OCI-LY3 (cell line): Measurements from ENCODE around the gene ZNF346.

Source experiments
- H2AFZ ChIP-seq: fragments of 200-600, 300-600 bp; shearing (Covaris generic); 2 replicates; pipeline ENCODE4 v1.6.0; 2014; ENCODE audit warnings: antibody characterized with exemption, low read depth, low read length
- H3K27ac ChIP-seq: fragments of 200-600, 300-600 bp; sonication (generic); 2 replicates; pipeline ENCODE4 v1.5.1; 2014; ENCODE audit warnings: mild to moderate bottlenecking, low read length, moderate library complexity, mixed read lengths
- H3K27me3 ChIP-seq: fragments of 200-600, 300-600 bp; sonication (generic); 2 replicates; pipeline ENCODE4 v1.6.1; 2014; ENCODE audit warnings: low read depth, low read length, mixed read lengths
- H3K36me3 ChIP-seq: fragments of 200-600, 300-600 bp; sonication (generic); replicated peaks from 2 replicates; pipeline ENCODE3; 2014; ENCODE audit warnings: low read depth, low read length, mixed read lengths
- H3K4me1 ChIP-seq: fragments of 300-600, 200-600 bp; sonication (generic); 2 replicates; pipeline ENCODE4 v1.6.1; 2014; ENCODE audit warnings: low read length, mixed read lengths
- H3K4me2 ChIP-seq: fragments of 200-600, 300-600 bp; sonication (generic); 2 replicates; pipeline ENCODE4 v1.6.1; 2014; ENCODE audit warnings: low read length, mixed read lengths
- H3K4me3 ChIP-seq: fragments of 300-600, 200-600 bp; sonication (generic); 2 replicates; pipeline ENCODE4 v1.5.1; 2014; ENCODE audit warnings: antibody characterized with exemption, mild to moderate bottlenecking, low read length, moderate library complexity
- H3K79me2 ChIP-seq: fragments of 300-600, 200-600 bp; shearing (Covaris generic); 2 replicates; pipeline ENCODE4 v1.6.1; 2014; ENCODE audit warnings: mild to moderate bottlenecking, low read length, mixed read lengths
- H3K9ac ChIP-seq: fragments of 300-600, 200-600 bp; shearing (Covaris generic); 2 replicates; pipeline ENCODE4 v1.6.0; 2014; ENCODE audit warnings: mild to moderate bottlenecking, low read length, moderate library complexity
- H3K9me3 ChIP-seq: fragments of 200-600, 300-600 bp; shearing (Covaris generic); 2 replicates; pipeline ENCODE4 v1.6.1; 2014; ENCODE audit warnings: low read length, mixed read lengths; ENCODE audit not compliant: insufficient read depth
- H4K20me1 ChIP-seq: fragments of 200-600, 300-600 bp; sonication (generic); 2 replicates; pipeline ENCODE4 v1.6.1; 2016; ENCODE audit warnings: low read length, mixed read lengths; ENCODE audit not compliant: insufficient read depth
- EZH2phosphoT487 ChIP-seq: fragments of 200-600 bp; shearing (Covaris generic); IDR thresholded peaks from 2 replicates; pipeline ENCODE4 v1.6.1; 2018; ENCODE audit warnings: antibody characterized with exemption, mixed run types, low read depth
- TF ChIP-seq, protein P1 (sequence below): fragments of 200-600, 300-600 bp; sonication (generic); IDR thresholded peaks from 2 replicates; pipeline ENCODE4 v1.5.1; 2014; ENCODE audit warnings: antibody characterized with exemption, low read length, low read depth

ZNF346 gene

DNA sequence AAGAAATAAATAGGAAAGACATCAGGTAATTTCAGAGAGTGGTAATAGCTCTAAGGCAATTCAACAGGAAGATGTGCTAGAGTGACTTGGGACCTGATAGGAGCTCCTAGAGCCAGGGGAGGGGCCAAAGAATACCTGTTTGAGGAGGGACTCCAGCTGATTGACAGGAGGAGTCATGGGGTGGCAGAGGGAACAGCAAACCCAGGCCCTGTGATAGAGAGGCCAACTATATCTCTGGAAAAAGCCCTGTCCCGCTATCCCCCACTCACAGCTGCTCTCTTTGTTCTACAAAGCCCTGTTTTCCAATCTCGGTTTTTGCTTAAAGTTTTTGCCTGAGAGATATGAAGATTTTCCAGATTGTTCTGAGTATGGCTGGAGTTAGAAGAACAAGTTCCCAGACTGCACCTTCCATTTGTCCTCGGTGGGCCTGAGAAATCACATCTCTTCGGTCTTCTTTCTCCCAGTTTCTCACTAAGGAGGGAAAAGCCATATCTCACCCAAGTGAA is 102.0 kb downstream of the ZNF346 start:
- Histone ChIP-seq H3K79me2 (no peaks in the 10 kb centered on the region), H3K4me1 (peaks cover 10% of the 10 kb centered on the region), H3K27me3 (no peaks in the 10 kb centered on the region), H3K9me3 (no peaks in the 10 kb centered on the region), H3K4me3 (no peak overlapping the region), H4K20me1 (no peaks in the 10 kb centered on the region), H3K4me2 (0 out of 2 replicates have a peak overlapping the region, but pooled peaks have one; percentile 5), H3K27ac (no peak overlapping the region), H3K9ac (no peak overlapping the region), H2AFZ (no peak overlapping the region), H3K36me3 (no peaks in the 10 kb centered on the region)
- no peak for TF ChIP-seq EZH2phosphoT487
- TF ChIP-seq, protein P1, sequence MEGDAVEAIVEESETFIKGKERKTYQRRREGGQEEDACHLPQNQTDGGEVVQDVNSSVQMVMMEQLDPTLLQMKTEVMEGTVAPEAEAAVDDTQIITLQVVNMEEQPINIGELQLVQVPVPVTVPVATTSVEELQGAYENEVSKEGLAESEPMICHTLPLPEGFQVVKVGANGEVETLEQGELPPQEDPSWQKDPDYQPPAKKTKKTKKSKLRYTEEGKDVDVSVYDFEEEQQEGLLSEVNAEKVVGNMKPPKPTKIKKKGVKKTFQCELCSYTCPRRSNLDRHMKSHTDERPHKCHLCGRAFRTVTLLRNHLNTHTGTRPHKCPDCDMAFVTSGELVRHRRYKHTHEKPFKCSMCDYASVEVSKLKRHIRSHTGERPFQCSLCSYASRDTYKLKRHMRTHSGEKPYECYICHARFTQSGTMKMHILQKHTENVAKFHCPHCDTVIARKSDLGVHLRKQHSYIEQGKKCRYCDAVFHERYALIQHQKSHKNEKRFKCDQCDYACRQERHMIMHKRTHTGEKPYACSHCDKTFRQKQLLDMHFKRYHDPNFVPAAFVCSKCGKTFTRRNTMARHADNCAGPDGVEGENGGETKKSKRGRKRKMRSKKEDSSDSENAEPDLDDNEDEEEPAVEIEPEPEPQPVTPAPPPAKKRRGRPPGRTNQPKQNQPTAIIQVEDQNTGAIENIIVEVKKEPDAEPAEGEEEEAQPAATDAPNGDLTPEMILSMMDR: no peak

DNA sequence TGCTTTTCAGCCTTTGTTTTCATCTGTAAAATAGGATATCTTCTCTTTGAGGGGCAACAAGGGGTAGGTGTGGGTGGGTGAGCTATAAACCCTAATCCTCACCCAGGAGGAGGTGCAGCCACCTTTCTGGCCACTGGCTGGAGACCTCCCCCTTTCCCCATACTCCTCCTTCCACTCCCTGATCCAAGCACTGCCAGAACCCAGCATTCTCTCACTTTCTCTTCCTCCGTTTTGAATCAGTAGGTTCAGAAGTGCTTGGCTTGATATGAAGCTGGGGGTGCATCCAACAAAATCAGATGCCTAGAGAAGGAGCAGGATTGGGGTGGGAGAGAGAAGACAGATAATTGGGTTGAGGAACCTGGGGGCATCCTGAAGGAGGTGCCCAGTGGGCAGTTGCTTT is 104.3 kb downstream of the ZNF346 start:
- Histone ChIP-seq H3K36me3 (no peaks in the 10 kb centered on the region), H3K9me3 (no peaks in the 10 kb centered on the region), H3K79me2 (no peaks in the 10 kb centered on the region), H3K4me3 (no peak overlapping the region), H3K27me3 (no peaks in the 10 kb centered on the region), H3K4me2 (no peak overlapping the region), H3K4me1 (peaks cover 15% of the 10 kb centered on the region), H3K9ac (no peak overlapping the region), H2AFZ (no peak overlapping the region), H3K27ac (no peak overlapping the region), H4K20me1 (no peaks in the 10 kb centered on the region)
- TF ChIP-seq EZH2phosphoT487: no peak
- TF ChIP-seq, protein P1: no peak

DNA sequence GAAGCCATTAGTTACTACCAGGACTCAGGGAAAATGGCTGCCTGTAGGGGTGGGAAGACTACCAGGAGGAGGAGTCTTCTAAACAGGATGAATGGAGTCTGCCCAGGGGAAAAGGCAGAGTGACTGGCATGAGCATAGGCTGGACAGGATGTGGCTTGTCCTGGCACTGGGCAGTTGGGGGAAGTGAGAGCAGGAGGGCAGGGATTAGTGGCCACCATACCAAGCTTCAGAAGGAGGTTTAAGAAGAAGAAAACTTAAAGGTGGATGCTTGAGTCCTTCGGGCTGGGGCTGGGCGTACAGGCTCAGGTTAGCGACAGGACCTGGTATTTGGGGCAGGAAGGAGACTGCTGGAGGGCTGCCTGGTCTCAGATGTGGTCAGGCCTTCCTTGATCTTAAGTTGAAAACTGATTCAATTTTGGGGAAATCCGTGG is 106.1 kb downstream of the ZNF346 start:
- TF ChIP-seq, protein P1: no peak
- no peak for TF ChIP-seq EZH2phosphoT487
- no peaks in the 10 kb centered on the region for H4K20me1 ChIP-seq
- no peaks in the 10 kb centered on the region for H3K27me3 ChIP-seq
- H3K4me2 ChIP-seq: no peak overlapping the region
- H2AFZ ChIP-seq: no peak overlapping the region
- H3K79me2 ChIP-seq: no peaks in the 10 kb centered on the region
- no peak overlapping the region for H3K4me3 ChIP-seq
- H3K27ac ChIP-seq: no peak overlapping the region
- H3K9me3 ChIP-seq: no peaks in the 10 kb centered on the region
- no peaks in the 10 kb centered on the region for H3K36me3 ChIP-seq
- H3K4me1 ChIP-seq: peaks cover 19% of the 10 kb centered on the region
- H3K9ac ChIP-seq: no peak overlapping the region

DNA sequence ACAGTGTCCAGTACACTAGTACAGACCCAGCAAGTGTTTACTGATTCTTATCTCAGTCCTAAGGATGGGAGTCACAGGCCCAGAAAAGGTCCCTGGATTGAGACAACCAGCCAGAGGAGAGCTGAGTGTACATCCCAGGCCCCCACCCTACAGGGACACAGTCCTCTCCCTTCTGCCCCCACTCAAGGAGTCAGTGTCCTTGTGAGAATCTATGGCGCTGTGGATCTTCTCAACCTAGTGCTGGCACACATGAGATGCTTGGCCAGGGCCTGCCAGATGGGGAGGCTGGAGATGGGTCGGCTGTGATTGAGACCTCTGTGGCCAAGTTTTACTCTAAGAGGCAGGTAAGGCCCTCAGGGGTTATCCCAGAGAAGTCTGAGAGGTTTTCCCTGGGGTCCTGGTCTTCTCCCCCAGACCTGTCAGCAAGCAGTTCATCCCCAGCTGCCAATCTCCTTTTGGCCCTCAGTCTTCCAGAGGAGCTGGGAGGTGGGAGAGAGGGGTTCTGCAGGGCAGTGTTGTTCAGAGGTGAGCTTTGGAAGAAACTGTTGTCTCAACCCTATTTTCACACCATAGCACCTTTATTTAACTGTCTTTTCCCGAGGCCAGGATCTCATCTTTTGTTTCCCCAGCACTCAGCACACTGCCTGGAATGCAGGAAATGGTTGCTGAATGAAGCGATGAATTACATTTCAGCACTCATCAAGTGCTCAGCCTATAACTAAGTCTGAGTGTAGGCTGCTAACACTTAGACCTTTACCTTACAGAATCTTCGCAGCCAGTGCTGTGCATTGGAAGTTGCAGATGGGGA is 107.9 kb downstream of the ZNF346 start:
- Histone ChIP-seq H4K20me1 (no peaks in the 10 kb centered on the region), H3K27me3 (no peaks in the 10 kb centered on the region), H3K36me3 (peaks cover 5% of the 10 kb centered on the region), H3K9ac (no peak overlapping the region), H3K9me3 (no peaks in the 10 kb centered on the region), H3K79me2 (peaks cover 15% of the 10 kb centered on the region), H3K4me2 (no peak overlapping the region), H2AFZ (no peak overlapping the region), H3K4me1 (peaks cover 18% of the 10 kb centered on the region), H3K27ac (no peak overlapping the region), H3K4me3 (no peak overlapping the region)
- TF ChIP-seq EZH2phosphoT487: no peak
- TF ChIP-seq, protein P1: no peak
